ENCODE results near the gene MAIP1. TPM values are rescaled to one million over a fixed set of nuclear protein-coding genes. Genes with fewer than 3 reads are reported as not detected.

Gene MAIP1
- polyA plus RNA-seq, 2 of the 4 experiments (the other 2 are of a cell fraction), result 36.9 to 50.9 TPM

- TF ChIP-seq TFCP2L1 (CRISPR knock-in tag; IDR thresholded peaks at IDR 0.05) (no peak), JUN (IDR thresholded peaks at IDR 0.05) (no peak), CTCF (IDR thresholded peaks at IDR 0.05) (no peak)
Measured at GRCh38 chr2:199994896-199995295, 39.5 kb downstream of the MAIP1 start (continued).

- no peak overlapping the region for H3K27ac ChIP-seq
- ATAC-seq, result no peak
- no peaks in the 10 kb centered on the region for H3K4me1 ChIP-seq
- 76% methylated on average over 3 of the region's 3 CpGs for WGBS (ENCODE audit: missing lambda C conversion rate)
- ChIA-PET POLR2A (no interaction called here), CTCF (interaction anchor here (1.1 kb wide), 1 partner anchor 474 kb away, joined by 3 read pairs; no protein-coding TSS in a partner anchor)
- TF ChIP-seq CBX8 (IDR thresholded peaks at IDR 0.05) (no peak), ZC3H11A (IDR thresholded peaks at IDR 0.05) (no peak), HOXB13 (CRISPR knock-in tag; IDR thresholded peaks at IDR 0.05; ENCODE audit: low read depth) (no peak)
- no peak overlapping the region for H3K4me3 ChIP-seq
- no peak overlapping the region for H3K4me2 ChIP-seq
- no peak for DNase-seq (ENCODE audit: low read depth in 1 of 2, low spot score in 1 of 2)
- no peaks in the 10 kb centered on the region for H3K9me3 ChIP-seq
- no peak for FAIRE-seq
Measured at GRCh38 chr2:199997296-199997695, 41.9 kb downstream of the MAIP1 start.

- Histone ChIP-seq H3K4me3 (no peak overlapping the region), H3K27ac (no peak overlapping the region), H3K9me3 (no peaks in the 10 kb centered on the region), H3K4me1 (no peaks in the 10 kb centered on the region), H3K4me2 (no peak overlapping the region)
- DNase-seq (ENCODE audit: low read depth in 1 of 2, low spot score in 1 of 2) (no peak), FAIRE-seq (no peak), ATAC-seq (no peak)
- ChIA-PET CTCF (no interaction called here), POLR2A (no interaction called here)
- no peak for TF ChIP-seq FOSL2 (IDR thresholded peaks at IDR 0.05)
- TF ChIP-seq FOSL2 (CRISPR knock-in tag; IDR thresholded peaks at IDR 0.05), result no peak
- no peak for TF ChIP-seq EP300 (IDR thresholded peaks at IDR 0.05)
- no peak for TF ChIP-seq RAD21 (conservative IDR thresholded peaks at IDR 0.05 in 1 of 2, IDR thresholded peaks at IDR 0.05 in 1 of 2)
- WGBS (ENCODE audit: missing lambda C conversion rate), result 69% methylated on average over 4 of the region's 4 CpGs
Measured at GRCh38 chr2:199999166-199999565, 43.8 kb downstream of the MAIP1 start.

GRCh38 chr2:200000444-200001163 is 45.2 kb downstream of the MAIP1 start:
- Histone ChIP-seq H3K4me2 (no peak overlapping the region), H3K4me1 (no peaks in the 10 kb centered on the region), H3K27ac (no peak overlapping the region), H3K4me3 (no peak overlapping the region), H3K9me3 (no peaks in the 10 kb centered on the region)
- TF ChIP-seq JUN (IDR thresholded peaks at IDR 0.05) (no peak), MAX (IDR thresholded peaks at IDR 0.05) (no peak), NR3C1 (IDR thresholded peaks at IDR 0.05) (no peak)
- 42% methylated on average over 2 of the region's 2 CpGs for WGBS (ENCODE audit: missing lambda C conversion rate)
- FAIRE-seq (no peak), ATAC-seq (no peak), DNase-seq (ENCODE audit: low read depth in 1 of 2, low spot score in 1 of 2) (no peak)
- ChIA-PET CTCF (interaction anchor here (1.6 kb wide), 1 partner anchor 480 kb away, joined by 3 read pairs; no protein-coding TSS in a partner anchor), POLR2A (interaction anchor here (0.6 kb wide), 1 partner anchor 305 kb away, joined by 5 read pairs; no protein-coding TSS in a partner anchor)

DNA sequence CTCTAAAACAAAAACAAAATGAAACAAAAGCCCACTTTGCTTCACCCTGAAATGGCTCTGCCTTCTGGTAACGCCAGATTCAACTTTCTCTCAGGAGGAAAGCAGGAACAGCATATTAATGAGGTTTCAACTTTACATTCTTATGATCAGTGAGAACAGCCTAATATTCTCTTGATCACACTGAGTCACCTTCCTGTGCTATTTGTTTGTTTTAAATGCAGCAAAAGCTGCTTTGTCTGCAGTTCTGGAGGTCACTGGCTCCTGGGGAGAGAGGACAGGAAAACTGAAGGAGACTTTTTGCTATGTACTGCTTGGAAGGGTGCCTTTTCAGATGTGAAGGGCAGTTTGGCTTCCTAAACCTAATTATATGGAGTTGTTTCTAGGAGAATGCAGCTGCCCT is 48.1 kb downstream of the MAIP1 start:
- H3K4me2 ChIP-seq, result no peak overlapping the region
- no peak for TF ChIP-seq E2F6 (IDR thresholded peaks at IDR 0.05; ENCODE audit: borderline replicate concordance, low read depth)
- TF ChIP-seq JUNB (IDR thresholded peaks at IDR 0.05), result no peak
- TF ChIP-seq CHD4 (IDR thresholded peaks at IDR 0.05; ENCODE audit: borderline replicate concordance), result no peak
- no peak for TF ChIP-seq SMC3 (IDR thresholded peaks at IDR 0.05)
- no peak for TF ChIP-seq CEBPB (IDR thresholded peaks at IDR 0.05)
- TF ChIP-seq, protein P1, sequence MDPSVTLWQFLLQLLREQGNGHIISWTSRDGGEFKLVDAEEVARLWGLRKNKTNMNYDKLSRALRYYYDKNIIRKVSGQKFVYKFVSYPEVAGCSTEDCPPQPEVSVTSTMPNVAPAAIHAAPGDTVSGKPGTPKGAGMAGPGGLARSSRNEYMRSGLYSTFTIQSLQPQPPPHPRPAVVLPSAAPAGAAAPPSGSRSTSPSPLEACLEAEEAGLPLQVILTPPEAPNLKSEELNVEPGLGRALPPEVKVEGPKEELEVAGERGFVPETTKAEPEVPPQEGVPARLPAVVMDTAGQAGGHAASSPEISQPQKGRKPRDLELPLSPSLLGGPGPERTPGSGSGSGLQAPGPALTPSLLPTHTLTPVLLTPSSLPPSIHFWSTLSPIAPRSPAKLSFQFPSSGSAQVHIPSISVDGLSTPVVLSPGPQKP (IDR thresholded peaks at IDR 0.05; ENCODE audit: low read depth, low read length), result no peak
- TF ChIP-seq RFX5 (IDR thresholded peaks at IDR 0.05), result no peak
- no peak for TF ChIP-seq KDM5A (IDR thresholded peaks at IDR 0.05)
- TF ChIP-seq CBX8 (IDR thresholded peaks at IDR 0.05), result no peak
- no peak for TF ChIP-seq MAFK (IDR thresholded peaks at IDR 0.05; ENCODE audit: partially characterized antibody)
- TF ChIP-seq, protein P2, sequence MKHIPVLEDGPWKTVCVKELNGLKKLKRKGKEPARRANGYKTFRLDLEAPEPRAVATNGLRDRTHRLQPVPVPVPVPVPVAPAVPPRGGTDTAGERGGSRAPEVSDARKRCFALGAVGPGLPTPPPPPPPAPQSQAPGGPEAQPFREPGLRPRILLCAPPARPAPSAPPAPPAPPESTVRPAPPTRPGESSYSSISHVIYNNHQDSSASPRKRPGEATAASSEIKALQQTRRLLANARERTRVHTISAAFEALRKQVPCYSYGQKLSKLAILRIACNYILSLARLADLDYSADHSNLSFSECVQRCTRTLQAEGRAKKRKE (CRISPR knock-in tag; IDR thresholded peaks at IDR 0.05; ENCODE audit: low read depth), result no peak
- TF ChIP-seq FOSL2 (IDR thresholded peaks at IDR 0.05), result no peak
- no peak for TF ChIP-seq FOSL2 (CRISPR knock-in tag; IDR thresholded peaks at IDR 0.05)
- TF ChIP-seq NFE2L2 (conservative IDR thresholded peaks at IDR 0.05; ENCODE audit: low read length), result no peak
- TF ChIP-seq MAZ (IDR thresholded peaks at IDR 0.05; ENCODE audit: borderline replicate concordance, low read depth, low read length), result no peak
- TF ChIP-seq GATA3 (IDR thresholded peaks at IDR 0.05; ENCODE audit: borderline replicate concordance), result no peak
- no peak for TF ChIP-seq ESRRA (IDR thresholded peaks at IDR 0.05; ENCODE audit: borderline replicate concordance, low read length)
- H3K9me3 ChIP-seq, result no peaks in the 10 kb centered on the region
- H3K4me3 ChIP-seq, result no peak overlapping the region
- ChIA-PET POLR2A (no interaction called here), CTCF (no interaction called here)
- ATAC-seq (no peak), DNase-seq (ENCODE audit: low read depth in 1 of 2, low spot score in 1 of 2) (no peak), FAIRE-seq (no peak)
- H3K27ac ChIP-seq, result no peak overlapping the region
- no peaks in the 10 kb centered on the region for H3K4me1 ChIP-seq
- 45% methylated on average over 1 of the region's 1 CpG for WGBS (ENCODE audit: missing lambda C conversion rate)

Data from A549 (cell line).